GM12891 (cell line): Measurements from ENCODE around the gene TCN2.

Experiments
- PAX5 ChIP-seq: IDR thresholded peaks from 2 replicates; pipeline ENCODE4 v1.6.1; 2011; ENCODE audit warnings: low read length, moderate library complexity, mild to moderate bottlenecking; ENCODE audit not compliant: insufficient read depth, severe bottlenecking
- POLR2A ChIP-seq: IDR thresholded peaks from 2 replicates; pipeline ENCODE4 v1.6.1; 2011; ENCODE audit warnings: low read depth, low read length, control low read depth
- POLR2AphosphoS5 ChIP-seq: IDR thresholded peaks from 2 replicates; pipeline ENCODE4 v1.6.1; 2011; ENCODE audit warnings: low read depth, low read length, control low read depth
- SPI1 ChIP-seq: IDR thresholded peaks from 2 replicates; pipeline ENCODE4 v1.6.1; 2011; ENCODE audit warnings: low read depth, low read length, control low read depth

GRCh38 chr22:30559889-30560288 lies 47.1 kb upstream of the TCN2 start:
- TF ChIP-seq POLR2AphosphoS5 (no peak), SPI1 (no peak), POLR2A (no peak), PAX5 (no peak)
